Limb (tissue), 2 donors: ENCODE results near the gene FHIT.

Experiments used
- DNase-seq, 2 donors: peaks; one replicate each; pipeline ENCODE4 v3.0.0-alpha.2; 2016; ENCODE audit errors: extremely low spot score in 2 of 2

The FHIT gene

GRCh38 chr3:60856257-60857046 lies 394.8 kb downstream of the FHIT start:
- DNase-seq, result no peak

- no peak for DNase-seq
Measured at GRCh38 chr3:60855250-60855649, 396.0 kb downstream of the FHIT start.

DNA sequence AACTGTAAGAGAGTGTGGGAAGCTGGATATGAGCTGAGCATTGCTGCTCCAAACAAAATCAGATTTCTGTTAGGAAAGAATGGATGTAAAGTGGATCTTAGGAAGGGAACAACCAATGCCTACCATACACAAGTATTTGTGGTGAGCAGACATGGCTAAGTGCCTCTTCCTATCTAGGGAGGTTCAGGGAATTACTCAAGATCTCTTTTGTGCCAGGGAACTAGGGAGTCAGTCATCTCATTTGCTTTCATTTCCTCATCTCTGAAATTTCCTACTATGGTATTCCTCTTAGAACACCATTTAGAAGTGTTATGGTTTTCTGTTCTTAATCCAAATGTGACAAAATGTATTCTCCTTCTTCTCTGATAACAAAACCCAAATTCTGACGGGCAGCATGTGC lies 396.5 kb downstream of the FHIT start:
- no peak for DNase-seq

- DNase-seq, result peak in 1 of 2 donors; percentile 10
Measured at GRCh38 chr3:60847791-60848190, 403.5 kb downstream of the FHIT start.

- no peak for DNase-seq
Measured at GRCh38 chr3:60844256-60844655, 407.0 kb downstream of the FHIT start.

DNA sequence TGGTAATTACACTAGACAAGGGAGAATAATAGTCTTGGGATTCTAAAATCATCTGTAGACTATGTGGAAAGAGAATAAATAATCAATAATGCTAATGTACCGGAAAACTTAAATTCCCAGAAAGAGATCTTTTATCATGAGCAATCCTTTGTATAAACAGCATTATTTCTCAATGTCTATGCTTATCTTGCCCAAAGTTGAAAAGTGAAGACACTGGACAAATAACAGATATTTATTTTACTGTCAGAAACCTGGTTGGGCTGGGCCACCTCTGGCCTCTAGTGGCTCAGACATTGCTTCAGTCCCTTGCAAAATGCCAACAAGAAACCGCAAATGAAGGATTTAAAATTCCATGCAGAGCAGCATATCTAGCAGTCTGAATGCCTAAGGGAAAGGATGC lies 409.9 kb downstream of the FHIT start:
- no peak for DNase-seq

DNA sequence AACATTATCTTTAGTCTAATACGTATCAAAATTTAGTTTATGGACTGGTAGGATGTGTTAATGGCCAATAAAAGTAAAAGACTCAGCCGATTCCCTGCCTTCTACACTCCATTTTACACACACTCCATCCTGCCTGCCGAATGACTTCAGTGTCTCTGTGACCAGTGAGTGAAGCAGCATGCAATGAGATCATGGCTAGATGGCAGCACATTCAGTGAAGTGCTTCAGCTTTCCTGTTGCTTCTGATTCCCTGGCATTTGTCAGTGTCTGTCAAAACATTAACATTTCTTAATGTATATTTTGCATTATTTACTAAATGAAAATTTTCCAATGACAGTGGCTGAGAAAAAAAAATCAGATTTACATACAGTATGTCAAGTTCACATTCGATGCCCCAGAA lies 412.0 kb downstream of the FHIT start:
- no peak for DNase-seq

DNA sequence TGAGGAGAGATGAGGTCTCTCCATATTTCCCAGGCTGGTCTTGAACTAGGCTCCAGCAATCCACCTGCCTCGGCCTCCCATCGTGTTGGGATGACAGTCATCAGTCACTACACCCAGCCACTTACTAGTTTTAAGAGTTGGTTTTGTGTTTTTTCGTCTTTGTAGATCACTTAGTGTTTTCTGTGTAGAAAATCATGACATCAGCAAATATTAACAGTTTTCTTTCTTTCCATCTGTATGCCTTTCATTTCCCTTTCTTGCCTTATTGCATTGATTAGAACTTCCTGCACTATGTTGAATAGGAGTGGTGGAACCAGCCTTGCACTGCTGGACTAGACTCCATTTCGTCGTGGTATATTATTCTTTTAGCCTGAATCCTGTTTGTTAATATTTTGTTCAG lies 415.5 kb downstream of the FHIT start:
- DNase-seq, result no peak

DNA sequence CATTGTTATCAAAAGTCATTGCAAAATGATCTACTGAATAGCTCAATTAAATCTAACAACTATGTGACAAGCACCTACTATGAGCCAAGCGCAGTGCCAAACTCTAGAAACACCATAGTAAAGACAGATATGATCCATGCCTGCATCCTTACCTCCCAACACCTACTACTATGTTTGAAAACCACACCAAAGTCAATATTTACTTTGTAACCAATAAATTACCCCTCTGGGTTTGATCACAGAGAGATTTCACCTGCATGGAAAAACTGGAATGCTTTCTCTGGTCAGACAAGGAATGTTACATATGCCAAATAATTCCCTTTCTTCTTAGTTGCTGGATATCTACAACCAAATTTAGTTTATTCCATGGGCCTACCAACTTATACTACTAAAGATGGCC lies 422.2 kb downstream of the FHIT start:
- no peak for DNase-seq

- no peak for DNase-seq
Measured at GRCh38 chr3:60827666-60828065, 423.6 kb downstream of the FHIT start.

GRCh38 chr3:60826511-60826910 lies 424.7 kb downstream of the FHIT start:
- DNase-seq, result no peak

DNA sequence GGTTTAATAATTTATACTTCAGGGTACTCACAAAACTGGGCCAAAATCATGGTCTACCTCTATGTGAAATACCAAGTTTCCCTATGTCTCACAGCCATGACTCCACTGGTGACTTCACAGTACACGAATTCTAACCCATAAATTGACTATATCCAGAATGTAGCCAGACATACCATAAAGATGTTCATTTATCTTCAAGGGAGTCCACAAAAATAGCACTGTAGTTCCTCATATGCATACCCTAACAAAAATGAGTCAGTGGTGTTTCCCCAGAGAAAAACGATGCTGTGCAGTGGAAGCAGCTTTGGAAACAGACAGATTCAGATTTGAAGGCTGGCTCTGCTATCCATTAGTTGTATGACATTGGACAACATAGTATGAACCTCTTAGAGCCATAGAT lies 438.8 kb downstream of the FHIT start:
- no peak for DNase-seq

- no peak for DNase-seq
Measured at GRCh38 chr3:60810881-60811280, 440.4 kb downstream of the FHIT start.

GRCh38 chr3:60809857-60810610 lies 441.2 kb downstream of the FHIT start:
- no peak for DNase-seq

DNA sequence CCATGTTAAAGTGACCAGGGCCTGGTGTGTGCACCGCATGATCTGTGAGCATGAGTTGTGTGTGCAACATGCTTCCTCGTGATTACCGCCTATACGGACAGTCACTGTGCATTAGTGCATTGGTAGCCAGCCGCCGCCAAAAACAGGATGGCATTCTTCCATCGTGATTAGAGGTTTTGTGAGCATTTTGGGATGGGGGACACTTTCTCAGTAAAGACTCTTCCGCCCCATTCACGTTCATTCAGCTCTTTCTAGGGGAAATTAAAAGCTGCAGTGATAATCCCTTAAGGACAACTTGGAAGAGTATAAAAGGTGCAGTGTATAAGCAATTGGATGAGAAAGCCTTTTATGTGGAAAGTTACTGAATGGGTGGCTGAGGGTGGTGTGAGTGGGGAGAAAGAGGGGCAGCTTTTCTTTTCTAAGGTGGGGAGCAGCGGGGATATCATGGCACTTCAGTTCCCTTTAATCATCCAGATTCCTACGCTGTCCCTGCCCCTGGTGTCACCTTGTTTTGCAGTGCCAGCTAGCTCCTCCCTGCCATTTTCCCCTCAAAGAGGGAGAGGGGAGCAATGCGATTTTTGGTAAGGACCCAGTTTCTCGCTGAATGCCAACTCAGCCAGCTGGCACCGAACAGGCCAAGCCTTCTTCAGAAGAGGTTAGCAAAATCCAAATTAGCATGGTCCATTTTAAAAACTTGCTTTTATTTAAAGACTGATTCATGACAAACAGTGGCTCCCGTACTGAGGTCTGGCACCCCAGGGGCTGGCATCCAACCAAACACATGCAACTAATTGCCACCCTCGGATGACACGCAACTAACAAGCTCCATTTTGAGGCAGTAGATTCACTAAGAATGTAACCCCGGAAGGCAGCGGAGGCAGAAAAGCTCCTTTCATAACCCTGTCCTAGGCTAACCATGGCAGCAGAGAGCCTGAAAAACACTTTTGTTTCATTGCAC lies 447.8 kb downstream of the FHIT start:
- peak in 1 of 2 donors; percentile 42 for DNase-seq

DNA sequence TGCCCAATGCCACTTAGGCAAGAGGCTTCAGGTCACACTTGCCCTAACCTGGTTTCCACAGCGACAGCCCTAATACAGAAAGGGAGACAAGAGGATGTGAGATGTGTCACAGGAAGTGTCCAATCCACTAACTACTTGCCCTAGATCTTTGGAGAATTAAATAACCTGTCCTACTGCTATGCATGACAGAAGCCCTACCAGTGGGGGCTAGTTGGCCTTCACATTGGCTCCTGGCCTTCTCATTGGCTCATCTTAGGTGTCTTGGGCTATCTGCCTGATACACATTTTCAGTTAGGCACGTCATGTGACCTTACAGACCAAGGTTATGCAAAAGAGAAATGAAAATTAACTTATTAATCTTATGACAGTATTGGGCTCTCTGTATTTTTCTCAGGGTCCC lies 449.9 kb downstream of the FHIT start:
- no peak for DNase-seq

DNA sequence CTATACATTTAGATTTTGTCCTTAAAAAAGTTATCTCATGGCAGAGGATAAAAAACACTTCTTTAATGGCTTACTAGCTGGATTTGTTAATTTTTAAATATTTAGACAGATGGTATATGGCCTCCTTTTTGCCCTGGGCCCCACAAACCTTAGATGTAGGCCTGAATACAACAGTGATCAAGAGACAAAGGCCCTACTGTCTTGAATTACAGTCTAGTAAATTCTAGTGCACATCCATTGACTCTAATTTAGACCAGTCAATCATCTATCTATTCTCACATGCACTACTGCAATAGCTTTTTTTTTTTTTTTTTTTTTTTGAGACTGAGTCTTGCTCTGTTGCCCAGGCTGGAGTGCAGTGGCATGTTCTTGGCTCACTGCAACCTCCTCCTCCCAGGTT lies 452.8 kb downstream of the FHIT start:
- DNase-seq, result no peak

DNA sequence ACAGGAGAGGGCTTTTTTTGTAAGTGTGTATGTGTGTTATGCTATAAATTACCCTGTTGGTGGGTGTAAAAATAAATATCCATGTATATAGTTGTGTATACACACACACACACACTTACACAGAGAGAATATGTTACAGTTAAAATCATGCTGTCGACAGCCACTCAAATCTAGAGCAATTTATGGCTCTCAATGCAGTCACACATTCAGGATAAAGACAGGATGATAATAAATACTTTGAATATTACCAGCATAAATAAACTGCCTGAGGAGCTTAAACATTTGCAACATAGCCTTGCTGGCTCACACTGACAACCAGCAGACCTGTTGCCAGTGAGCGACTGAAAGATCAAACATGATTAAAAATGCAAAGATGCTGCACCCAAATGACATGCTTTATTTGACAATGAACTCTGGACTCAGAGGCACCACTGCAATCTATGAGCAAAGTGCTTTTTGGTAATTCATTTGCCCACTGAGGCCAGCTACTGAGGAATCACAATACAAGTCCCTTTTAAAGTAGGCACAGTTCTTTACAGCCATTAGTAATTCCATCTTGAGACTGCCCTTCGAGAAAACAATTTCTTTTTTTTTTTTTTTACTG lies 458.9 kb downstream of the FHIT start:
- no peak for DNase-seq

DNA sequence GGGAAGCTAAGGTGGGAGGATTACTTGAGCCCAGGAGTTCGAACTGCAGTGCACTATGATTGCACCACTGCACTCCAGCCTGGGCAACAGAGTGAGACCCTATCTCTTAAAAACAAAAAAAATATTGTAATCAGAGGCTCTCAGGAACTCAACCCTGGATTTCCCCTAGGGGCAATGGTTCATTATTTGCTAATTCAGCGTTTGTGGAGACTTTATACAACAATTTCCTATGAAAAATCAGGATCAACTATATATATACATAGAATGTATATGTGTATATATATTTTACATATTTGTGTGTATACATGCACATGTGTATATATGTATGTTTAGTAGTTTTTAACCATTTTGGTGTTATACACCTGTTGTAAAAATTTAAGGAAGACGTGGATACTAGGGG lies 463.1 kb downstream of the FHIT start:
- DNase-seq, result no peak

DNA sequence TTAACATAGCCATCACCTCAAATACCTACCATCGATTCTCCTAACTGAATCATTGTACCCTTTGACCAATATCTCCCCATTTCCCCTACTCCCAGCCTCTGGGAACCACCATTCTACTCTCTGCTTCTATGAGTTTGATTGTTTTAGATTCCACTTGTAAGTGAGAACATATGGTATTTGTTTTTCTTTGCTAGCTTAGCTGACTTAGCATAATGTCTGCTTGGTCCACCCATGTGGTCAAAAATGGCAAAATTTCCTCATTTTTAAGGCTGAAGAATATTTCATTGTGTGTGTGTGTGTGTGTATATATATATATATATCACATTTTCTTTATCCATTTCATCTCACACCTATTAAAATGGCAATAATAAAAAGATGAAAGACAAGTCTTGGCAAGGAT lies 469.3 kb downstream of the FHIT start:
- no peak for DNase-seq

- no peak for DNase-seq
Measured at GRCh38 chr3:60779637-60780036, 471.6 kb downstream of the FHIT start.
